GM21390 (cell line): Measurements from ENCODE around the gene ZNF43.
"Not testable (repeated sequence)": the region's sequence is repeated elsewhere in the genome, so short reads cannot be mapped to it uniquely, and the experiment has no call there.

Experiments used
- ATAC-seq: cut with Tn5 transposase; IDR thresholded peaks from one replicate; pipeline ENCODE4 v1.9.1; 2021; ENCODE audit not compliant: unreplicated experiment

ZNF43 gene

DNA sequence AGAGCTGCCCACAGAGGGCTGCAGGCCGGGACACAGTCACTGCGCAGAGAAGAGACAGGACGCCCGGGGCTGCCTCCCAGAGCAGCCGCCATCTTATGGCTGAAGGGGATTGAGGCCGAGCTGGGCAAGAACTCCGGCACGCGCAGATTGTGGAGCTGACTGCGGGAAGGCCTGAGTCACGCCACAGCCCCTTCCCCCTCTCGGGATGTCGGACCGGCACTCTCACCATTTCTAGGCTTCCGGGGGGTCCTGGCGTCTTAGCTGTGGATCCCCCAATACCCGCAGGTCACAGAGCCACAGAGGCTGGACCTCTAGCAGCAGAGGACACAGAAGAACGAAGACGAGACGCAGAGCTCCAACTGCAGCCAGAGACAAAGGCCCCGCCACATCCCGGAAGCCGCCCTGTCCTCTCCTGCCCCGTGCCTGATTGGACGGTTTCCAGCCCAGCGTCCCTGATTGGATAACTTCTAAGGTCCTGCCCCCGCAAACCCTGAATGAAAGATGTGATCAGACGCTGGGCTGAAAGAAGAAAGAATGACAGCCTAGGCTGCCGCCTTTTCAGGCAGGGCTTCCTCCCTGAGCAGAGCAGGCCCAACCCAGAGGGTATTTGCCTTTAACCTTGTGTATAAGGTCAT is at the start of gene ZNF43:
Gene ZNF43 (minus strand): TSS at position 373 of the 635 bp plus-strand sequence. CDS start 144 bp downstream, at position 229.
- peak; percentile 95 for ATAC-seq

DNA sequence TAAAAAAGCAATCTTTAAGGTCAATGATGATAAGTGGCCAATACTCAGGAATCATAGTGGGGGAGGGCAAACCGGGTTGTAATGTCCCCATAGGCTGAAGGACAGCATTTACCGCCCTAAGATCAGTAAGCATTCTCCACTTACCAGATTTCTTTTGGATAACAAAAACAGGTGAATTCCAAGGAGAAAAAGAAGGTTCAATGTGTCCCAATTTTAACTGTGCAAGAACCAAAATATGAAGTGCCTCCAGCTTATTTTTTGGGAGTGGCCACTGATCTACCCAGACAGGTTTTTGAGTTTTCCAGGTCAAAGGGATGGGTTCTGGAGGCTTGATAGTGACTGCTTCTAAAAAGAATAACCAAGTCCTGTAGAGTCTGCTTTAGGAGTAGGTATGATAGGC is 49.5 kb upstream of the ZNF43 start:
- ATAC-seq: not testable (repeated sequence)

- not testable (repeated sequence) for ATAC-seq
These were observed 48.8 kb upstream of the ZNF43 start for GRCh38 chr19:21884786-21885185.

- no peak for ATAC-seq
These were observed 47.5 kb upstream of the ZNF43 start for GRCh38 chr19:21883516-21883915.

GRCh38 chr19:21880761-21881160 is 44.8 kb upstream of the ZNF43 start:
- not testable (repeated sequence) for ATAC-seq

DNA sequence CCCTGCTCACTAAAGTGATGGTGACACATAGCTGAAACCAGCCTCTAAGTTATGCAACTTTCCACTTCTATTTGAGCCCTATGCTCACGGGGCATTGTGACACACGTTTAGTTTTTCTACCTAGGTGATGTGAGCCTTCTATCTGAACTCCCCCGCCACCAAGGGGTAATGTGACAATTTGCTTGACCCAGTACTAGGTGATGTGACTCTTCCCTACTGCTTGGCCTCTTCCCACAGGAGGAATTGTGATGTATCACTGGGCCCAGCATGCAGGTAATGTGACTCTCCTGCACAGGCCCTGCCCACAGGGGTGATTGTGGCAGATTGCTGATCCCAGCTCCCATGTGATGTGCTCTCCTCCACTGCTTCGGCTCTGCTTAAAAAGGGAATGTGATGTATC is 42.7 kb upstream of the ZNF43 start:
- ATAC-seq: no peak

DNA sequence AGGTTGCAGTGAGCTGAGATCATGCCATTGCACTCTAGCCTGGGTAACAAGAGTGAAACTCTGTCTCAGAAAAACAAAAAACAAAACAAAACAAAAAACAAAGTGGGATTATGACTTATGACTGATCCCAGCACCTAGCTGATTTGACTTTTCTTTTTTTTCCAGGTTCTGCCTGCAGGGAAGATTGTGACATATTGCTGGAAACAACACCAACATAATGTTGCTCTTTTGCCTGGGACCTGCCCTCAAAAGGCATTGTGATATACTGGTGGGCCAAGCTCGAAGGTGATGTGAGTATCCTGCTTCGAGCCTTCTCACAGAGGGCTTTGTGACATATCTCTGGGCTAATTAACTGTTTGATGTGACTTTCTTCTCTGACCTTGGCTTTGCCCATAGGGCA is 42.0 kb upstream of the ZNF43 start:
- no peak for ATAC-seq

- not testable (repeated sequence) for ATAC-seq
These were observed 40.6 kb upstream of the ZNF43 start for GRCh38 chr19:21876608-21877007.

DNA sequence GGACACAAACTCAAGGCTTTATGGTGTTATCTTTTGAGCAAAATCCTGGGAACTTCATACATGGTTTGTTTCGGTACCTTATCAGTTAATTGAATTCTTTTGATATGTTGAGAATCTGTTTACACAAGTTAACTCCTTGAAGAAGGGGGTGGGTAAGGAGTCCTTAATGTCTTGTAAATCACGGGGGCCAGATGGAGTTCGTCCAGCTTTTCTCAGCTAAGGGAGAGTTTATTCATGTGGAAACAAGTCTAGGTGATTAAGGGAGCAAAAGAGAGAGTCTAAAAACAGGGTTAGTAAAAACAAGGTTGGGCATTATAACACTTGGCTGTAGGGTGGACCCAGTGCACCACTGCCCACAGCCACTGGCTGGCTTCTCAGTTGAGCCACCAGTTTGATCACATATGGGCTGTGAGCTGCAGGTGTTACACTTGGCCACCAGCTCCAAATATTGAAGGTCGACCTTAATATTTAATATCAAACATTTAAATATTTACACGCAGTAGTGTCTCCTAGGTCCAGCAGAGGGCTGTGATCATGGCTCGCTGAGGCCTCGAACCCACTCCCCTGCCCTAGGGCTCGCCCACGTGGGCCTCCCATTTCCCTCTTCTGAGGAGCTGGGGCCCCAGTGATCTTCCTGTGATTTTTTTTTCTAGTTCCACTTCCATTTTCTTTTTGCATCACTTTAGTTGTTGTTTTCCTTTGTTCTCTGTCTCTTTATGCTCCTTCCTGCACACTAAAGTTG is 21.0 kb upstream of the ZNF43 start:
- no peak for ATAC-seq

DNA sequence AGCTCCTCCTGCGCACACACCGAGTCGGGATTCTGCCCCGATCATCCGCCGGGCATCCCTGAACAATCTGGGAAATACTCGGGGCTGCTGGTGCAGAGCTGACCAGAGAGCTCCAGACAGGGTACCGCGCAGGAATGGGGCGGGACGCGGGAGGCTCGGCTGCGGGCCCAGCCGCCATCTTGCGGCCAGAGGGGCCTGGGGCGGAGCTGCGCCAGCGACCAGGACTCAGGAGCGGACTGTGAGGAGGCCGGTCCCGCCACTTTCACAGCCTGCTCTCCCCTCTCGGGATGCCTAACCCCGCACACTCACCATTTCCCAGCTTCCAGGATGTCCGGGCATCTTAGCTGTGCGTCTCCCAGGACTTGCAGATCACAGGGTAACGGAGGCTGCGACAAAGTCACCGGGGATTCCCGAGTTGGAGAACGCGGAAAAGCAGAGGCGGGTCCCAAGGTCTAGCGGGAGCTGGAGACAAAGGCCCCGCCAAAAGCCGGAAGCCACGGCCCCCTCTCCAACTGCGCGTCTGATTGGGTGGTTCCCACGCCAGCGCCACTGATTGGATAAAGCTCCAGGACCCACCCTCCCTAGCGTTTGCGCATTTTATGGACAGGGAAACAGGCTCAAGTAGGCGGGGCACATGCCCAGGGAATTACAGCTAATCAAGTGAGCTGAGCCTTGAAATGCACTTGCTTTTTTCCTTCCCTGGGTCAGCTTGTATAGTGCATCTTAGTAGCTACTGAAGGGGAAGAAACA is 15.8 kb upstream of the ZNF43 start:
- ATAC-seq: peak; percentile 97

DNA sequence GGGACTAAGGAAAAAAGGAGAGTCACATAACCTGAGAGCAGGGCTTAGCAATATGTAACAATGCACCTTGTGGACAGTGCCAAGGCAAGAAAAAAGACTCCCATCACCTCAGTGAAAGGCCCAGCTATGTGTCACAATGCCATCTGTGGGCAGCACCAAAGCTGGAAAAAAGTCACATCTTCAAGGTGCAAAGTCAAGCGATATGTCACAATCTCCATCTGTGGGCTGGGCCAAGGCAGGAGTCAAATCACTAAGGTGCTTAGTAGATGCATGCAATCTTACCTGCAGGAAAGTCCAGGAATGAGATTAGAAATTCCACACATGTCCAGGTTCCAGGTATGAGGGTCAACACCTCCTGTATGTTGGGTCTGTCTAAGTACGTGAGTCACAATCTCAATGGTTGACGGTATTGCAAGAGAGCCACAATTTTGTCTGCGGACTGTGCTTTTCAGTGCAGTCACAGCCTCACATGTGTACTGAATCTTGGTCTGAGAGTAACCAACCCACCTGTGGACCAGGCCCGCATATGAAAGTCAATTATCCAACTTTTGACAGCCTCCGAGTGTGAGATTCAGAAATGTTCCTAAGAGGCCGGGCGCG is 14.8 kb upstream of the ZNF43 start:
- ATAC-seq: no peak

- ATAC-seq: no peak
These were observed 12.7 kb upstream of the ZNF43 start for GRCh38 chr19:21848706-21849105.

DNA sequence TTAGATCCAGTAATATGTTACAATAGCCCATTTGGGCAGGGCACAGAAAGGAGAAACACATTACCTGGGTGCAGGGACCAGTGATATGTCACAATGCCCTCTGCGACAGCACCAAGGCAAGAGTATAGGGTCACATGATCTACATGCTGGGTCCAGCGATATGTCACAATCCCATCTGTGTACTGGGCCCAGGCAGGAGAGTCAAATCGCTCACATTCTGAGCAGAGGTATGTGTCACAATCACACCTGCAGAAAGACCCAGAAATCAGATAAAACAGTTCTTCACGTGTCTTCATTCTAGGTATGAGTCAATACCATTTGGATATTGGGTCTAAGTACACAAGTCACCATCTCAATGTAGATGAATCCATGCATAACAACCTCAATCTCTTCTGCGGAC is 7.1 kb upstream of the ZNF43 start:
- no peak for ATAC-seq

GRCh38 chr19:21841488-21842097 is 5.6 kb upstream of the ZNF43 start:
- ATAC-seq: no peak

DNA sequence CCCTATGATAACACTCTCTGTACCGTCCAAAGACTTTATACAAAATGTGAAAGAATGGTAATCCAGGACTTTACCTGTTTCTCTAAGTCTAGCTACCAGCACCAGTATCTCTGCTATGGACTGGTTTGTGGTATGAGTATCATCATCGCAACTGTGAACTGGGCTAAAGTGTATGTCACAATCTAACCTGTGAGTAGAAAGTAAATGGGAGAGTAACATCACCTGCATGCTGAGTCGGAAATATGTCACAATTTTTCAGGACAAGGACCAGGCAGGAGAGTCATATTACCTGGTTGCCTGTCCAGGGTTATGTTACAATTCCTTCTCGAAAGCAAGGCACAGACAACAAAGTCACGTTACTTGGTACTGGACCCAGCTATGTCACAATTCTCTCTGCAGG is 5.1 kb upstream of the ZNF43 start:
- no peak for ATAC-seq

GRCh38 chr19:21839976-21840375 is 4.0 kb upstream of the ZNF43 start:
- ATAC-seq: no peak

DNA sequence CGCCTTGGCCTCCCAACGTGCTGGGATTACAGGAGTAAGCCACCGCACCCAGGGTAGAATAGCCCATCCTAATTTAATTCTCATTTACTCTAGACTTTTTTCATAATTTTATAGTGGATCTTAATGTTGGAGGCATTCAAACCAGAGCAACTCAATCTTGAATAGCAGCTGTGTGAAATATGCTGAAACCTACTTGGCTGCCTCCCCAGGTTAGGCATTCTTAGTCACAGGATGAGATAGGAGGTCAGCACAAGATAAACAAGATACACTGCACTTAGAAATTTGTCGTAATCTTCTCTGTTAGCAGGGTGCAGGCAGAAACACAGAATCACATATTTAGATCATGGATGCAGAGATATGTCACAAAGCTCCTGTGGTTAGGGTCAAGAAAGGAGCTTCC is 2.7 kb upstream of the ZNF43 start:
- ATAC-seq: no peak

- peak; percentile 19 for ATAC-seq
These were observed 563 bp downstream of the ZNF43 start for GRCh38 chr19:21835429-21835809.

GRCh38 chr19:21833733-21834132 is 2.2 kb downstream of the ZNF43 start:
- no peak for ATAC-seq

DNA sequence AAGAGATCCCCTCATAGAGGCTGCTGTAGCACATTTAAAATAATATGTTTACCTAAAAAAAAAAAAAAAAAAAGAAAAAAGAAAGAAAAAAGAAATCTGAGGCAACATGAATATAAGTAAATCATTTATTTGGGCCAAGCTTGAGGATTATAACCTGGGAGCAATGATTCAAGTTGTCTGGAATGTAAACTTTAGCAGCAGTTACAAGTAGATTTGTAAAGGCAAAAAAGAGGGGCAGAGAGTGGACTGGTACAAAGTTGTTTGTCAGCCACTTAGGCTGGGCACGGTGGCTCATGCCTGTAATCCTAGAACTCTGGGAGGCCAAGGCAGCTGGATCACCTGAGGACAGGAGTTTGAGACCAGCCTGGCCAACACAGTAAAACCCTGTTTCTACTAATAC is 11.3 kb downstream of the ZNF43 start:
- ATAC-seq: no peak

DNA sequence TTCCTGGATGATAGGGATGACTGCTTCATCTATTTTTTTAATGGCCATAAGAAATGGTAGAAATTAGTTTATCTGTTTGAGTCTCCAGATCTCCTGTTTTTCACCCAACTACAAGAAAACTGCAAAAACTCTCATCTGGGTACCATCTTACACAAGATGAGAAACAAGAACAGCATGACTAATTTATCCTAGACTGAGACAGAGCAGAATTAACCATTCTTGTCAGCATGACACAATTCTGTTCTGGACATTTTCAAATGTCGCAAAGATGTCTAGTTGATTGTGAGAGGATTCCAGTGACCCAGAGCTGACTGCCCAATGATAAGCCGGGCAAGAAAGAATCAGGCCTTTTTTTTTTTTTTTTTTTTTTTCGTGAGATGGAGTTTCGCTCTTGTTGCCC is 12.8 kb downstream of the ZNF43 start:
- ATAC-seq: no peak
